ENCODE data around the gene MSI2. TPM values are rescaled to one million over a fixed set of nuclear protein-coding genes. Genes with fewer than 3 reads are reported as not detected.

The MSI2 gene
- total and polyA plus RNA-seq, 9 of the 15 experiments (the other 6 are each of a cell fraction or from before 2014, with no cell fraction given) = 4.6 to 61.8 (median 42.4) TPM

DNA sequence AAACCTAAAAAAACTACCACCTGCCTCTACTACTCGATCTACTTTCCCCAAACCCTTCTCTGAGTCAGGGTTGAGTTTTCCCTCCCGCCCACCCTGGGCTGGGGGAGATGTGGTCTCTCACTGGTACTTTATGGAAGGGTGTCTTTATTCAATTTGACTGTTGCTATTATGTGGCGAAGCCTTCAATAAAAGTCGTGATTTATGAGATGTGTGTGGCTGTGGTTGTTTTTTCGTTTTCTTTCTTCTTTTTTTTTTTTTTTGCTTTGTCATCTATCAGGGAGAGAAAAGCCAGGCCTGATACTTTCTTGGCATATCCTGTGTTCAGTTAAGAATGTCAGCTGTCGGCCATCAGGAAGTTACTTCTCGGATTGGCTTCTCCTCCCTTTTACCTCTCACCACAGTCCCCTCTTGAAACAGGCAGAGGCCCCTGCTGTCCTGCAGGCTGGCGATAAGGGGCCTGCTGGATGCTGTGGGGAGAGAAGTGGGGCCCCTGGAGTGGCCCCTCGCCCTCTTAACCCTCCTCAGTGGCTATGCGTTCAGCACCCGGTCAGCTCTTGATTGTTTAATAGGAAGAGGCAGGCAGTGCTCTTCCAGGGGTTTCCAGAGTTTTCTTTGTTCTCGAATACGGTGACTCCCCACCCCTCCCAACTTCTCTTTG, 123.0 kb downstream of the MSI2 start (continued):
- TF ChIP-seq, protein P1, sequence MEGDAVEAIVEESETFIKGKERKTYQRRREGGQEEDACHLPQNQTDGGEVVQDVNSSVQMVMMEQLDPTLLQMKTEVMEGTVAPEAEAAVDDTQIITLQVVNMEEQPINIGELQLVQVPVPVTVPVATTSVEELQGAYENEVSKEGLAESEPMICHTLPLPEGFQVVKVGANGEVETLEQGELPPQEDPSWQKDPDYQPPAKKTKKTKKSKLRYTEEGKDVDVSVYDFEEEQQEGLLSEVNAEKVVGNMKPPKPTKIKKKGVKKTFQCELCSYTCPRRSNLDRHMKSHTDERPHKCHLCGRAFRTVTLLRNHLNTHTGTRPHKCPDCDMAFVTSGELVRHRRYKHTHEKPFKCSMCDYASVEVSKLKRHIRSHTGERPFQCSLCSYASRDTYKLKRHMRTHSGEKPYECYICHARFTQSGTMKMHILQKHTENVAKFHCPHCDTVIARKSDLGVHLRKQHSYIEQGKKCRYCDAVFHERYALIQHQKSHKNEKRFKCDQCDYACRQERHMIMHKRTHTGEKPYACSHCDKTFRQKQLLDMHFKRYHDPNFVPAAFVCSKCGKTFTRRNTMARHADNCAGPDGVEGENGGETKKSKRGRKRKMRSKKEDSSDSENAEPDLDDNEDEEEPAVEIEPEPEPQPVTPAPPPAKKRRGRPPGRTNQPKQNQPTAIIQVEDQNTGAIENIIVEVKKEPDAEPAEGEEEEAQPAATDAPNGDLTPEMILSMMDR (IDR thresholded peaks at IDR 0.05 in 2 of 3, conservative IDR thresholded peaks at IDR 0.05 in 1 of 3; ENCODE audit: insufficient read depth in 2 of 3, low read depth in 1 of 3, low read length in 3 of 3) = no peak
- TF ChIP-seq SMAD1 (IDR thresholded peaks at IDR 0.05; ENCODE audit: low read depth, low read length, partially characterized antibody) (no peak), ADNP (tag; IDR thresholded peaks at IDR 0.05) (peak; percentile 33; the same call in 1 of the 2 replicates), HDAC8 (tag; IDR thresholded peaks at IDR 0.05) (no peak), TAF1 (IDR thresholded peaks at IDR 0.05; ENCODE audit: control insufficient read depth, extremely low read depth, insufficient read depth, low read length, severe bottlenecking) (peak; percentile 50), PATZ1 (CRISPR knock-in tag; IDR thresholded peaks at IDR 0.05; ENCODE audit: borderline replicate concordance) (no peak), ZNF79 (CRISPR knock-in tag; IDR thresholded peaks at IDR 0.05; ENCODE audit: low read depth) (no peak), MAFK (IDR thresholded peaks at IDR 0.05; ENCODE audit: low read length) (peak; percentile 87), KAT8 (IDR thresholded peaks at IDR 0.05; ENCODE audit: low read depth) (no peak), ZFP36 (IDR thresholded peaks at IDR 0.05; ENCODE audit: low read depth, low read length, partially characterized antibody) (no peak), ZFX (CRISPR knock-in tag; IDR thresholded peaks at IDR 0.05) (no peak; the same call in 1 of the 2 replicates), CTBP1 (IDR thresholded peaks at IDR 0.05; ENCODE audit: borderline replicate concordance) (peak; percentile 89), ILK (tag; IDR thresholded peaks at IDR 0.05; ENCODE audit: borderline replicate concordance, low read depth) (no peak), RBM22 (IDR thresholded peaks at IDR 0.05; ENCODE audit: low read depth, low read length, poor library complexity, severe bottlenecking) (no peak), CAMTA2 (CRISPR knock-in tag; conservative IDR thresholded peaks at IDR 0.05) (no peak), BDP1 (IDR thresholded peaks at IDR 0.05; ENCODE audit: insufficient read depth, insufficient read length) (no peak), SRSF7 (optimal IDR thresholded peaks at IDR 0.05; ENCODE audit: low read depth, low read length) (no peak), ARID1B (IDR thresholded peaks at IDR 0.05) (peak; percentile 96), ZNF561 (CRISPR knock-in tag; conservative IDR thresholded peaks at IDR 0.05) (no peak), ELF4 (CRISPR knock-in tag; IDR thresholded peaks at IDR 0.05) (0 out of 2 replicates have a peak, but pooled peaks have one; percentile 33), SRSF3 (IDR thresholded peaks at IDR 0.05; ENCODE audit: insufficient read depth, low read length) (no peak), SP1 (CRISPR knock-in tag; IDR thresholded peaks at IDR 0.05) (no peak)
- TF ChIP-seq, protein P2, sequence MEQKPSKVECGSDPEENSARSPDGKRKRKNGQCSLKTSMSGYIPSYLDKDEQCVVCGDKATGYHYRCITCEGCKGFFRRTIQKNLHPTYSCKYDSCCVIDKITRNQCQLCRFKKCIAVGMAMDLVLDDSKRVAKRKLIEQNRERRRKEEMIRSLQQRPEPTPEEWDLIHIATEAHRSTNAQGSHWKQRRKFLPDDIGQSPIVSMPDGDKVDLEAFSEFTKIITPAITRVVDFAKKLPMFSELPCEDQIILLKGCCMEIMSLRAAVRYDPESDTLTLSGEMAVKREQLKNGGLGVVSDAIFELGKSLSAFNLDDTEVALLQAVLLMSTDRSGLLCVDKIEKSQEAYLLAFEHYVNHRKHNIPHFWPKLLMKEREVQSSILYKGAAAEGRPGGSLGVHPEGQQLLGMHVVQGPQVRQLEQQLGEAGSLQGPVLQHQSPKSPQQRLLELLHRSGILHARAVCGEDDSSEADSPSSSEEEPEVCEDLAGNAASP (IDR thresholded peaks at IDR 0.05) = no peak

Data from K562 (cell line).